RWPE2 (cell line): ENCODE measurements around the gene OR2Z1.

Experiments used
- ATAC-seq: fragments of 200-7000 bp; cut with Tn5 transposase; 3 replicates; pipeline ENCODE4 v1.9.1; 2021; ENCODE audit warnings: low read depth
- DNase-seq: peaks from one replicate; pipeline ENCODE4 v3.0.0-alpha.2; 2020; ENCODE audit warnings: low spot score
- H3K27ac ChIP-seq: fragments of 450-650 bp; 2 replicates; pipeline ENCODE4 v1.5.1; 2017; ENCODE audit warnings: mild to moderate bottlenecking; ENCODE audit not compliant: poor library complexity, severe bottlenecking
- H3K27me3 ChIP-seq: fragments of 250-450 bp; sonication (Bioruptor Pico); 2 replicates; pipeline ENCODE4 v1.5.1; 2021; ENCODE audit warnings: mild to moderate bottlenecking, moderate library complexity; ENCODE audit not compliant: insufficient read depth, poor library complexity, severe bottlenecking
- H3K36me3 ChIP-seq: fragments of 250-450 bp; sonication (Bioruptor Pico); 2 replicates; pipeline ENCODE4 v1.5.1; 2020; ENCODE audit warnings: low read depth, mild to moderate bottlenecking, moderate library complexity
- H3K4me1 ChIP-seq: fragments of 250-450 bp; sonication (Bioruptor Pico); 2 replicates; pipeline ENCODE4 v1.5.1; 2021; ENCODE audit warnings: mild to moderate bottlenecking, moderate library complexity; ENCODE audit not compliant: insufficient read depth, poor library complexity, severe bottlenecking
- H3K4me3 ChIP-seq: fragments of 250-450 bp; sonication (Bioruptor Pico); 2 replicates; pipeline ENCODE4 v1.5.1; 2021; ENCODE audit warnings: mild to moderate bottlenecking, moderate library complexity; ENCODE audit not compliant: severe bottlenecking
- H3K9me3 ChIP-seq: fragments of 250-450 bp; sonication (Bioruptor Pico); 2 replicates; pipeline ENCODE4 v1.5.1; 2021; ENCODE audit warnings: mild to moderate bottlenecking, moderate library complexity; ENCODE audit not compliant: severe bottlenecking
- CTCF ChIP-seq: fragments of 450-650 bp; IDR thresholded peaks from one replicate; pipeline ENCODE4 v1.5.1; 2017; ENCODE audit warnings: mild to moderate bottlenecking, moderate library complexity; ENCODE audit not compliant: poor library complexity, severe bottlenecking

The OR2Z1 gene

GRCh38 chr19:8684001-8684902 lies 37.2 kb upstream of the OR2Z1 start:
- H3K4me1 ChIP-seq: no peaks in the 10 kb centered on the region
- DNase-seq (no peak), ATAC-seq (no peak)
- TF ChIP-seq CTCF: no peak
- no peak overlapping the region for H3K27ac ChIP-seq
- no peaks in the 10 kb centered on the region for H3K27me3 ChIP-seq
- no peaks in the 10 kb centered on the region for H3K36me3 ChIP-seq
- H3K9me3 ChIP-seq: no peaks in the 10 kb centered on the region
- H3K4me3 ChIP-seq: no peak overlapping the region

- no peak overlapping the region for H3K4me3 ChIP-seq
- no peaks in the 10 kb centered on the region for H3K9me3 ChIP-seq
- H3K27ac ChIP-seq: no peak overlapping the region
- no peak for DNase-seq
- H3K36me3 ChIP-seq: no peaks in the 10 kb centered on the region
- H3K4me1 ChIP-seq: no peaks in the 10 kb centered on the region
- no peaks in the 10 kb centered on the region for H3K27me3 ChIP-seq
- TF ChIP-seq CTCF: no peak
- no peak for ATAC-seq
Observed at GRCh38 chr19:8686549-8686948, 34.9 kb upstream of the OR2Z1 start.

- Histone ChIP-seq H3K4me3 (no peak overlapping the region), H3K9me3 (no peaks in the 10 kb centered on the region), H3K4me1 (no peaks in the 10 kb centered on the region), H3K27me3 (no peaks in the 10 kb centered on the region), H3K36me3 (no peaks in the 10 kb centered on the region), H3K27ac (no peak overlapping the region)
- ATAC-seq (no peak), DNase-seq (no peak)
- TF ChIP-seq CTCF: no peak
Observed at GRCh38 chr19:8688930-8689329, 32.5 kb upstream of the OR2Z1 start.

GRCh38 chr19:8690753-8691539 lies 30.5 kb upstream of the OR2Z1 start:
- TF ChIP-seq CTCF: no peak
- ATAC-seq: no peak
- Histone ChIP-seq H3K4me1 (no peaks in the 10 kb centered on the region), H3K36me3 (no peaks in the 10 kb centered on the region), H3K9me3 (no peaks in the 10 kb centered on the region), H3K27me3 (no peaks in the 10 kb centered on the region), H3K4me3 (no peak overlapping the region), H3K27ac (no peak overlapping the region)
- no peak for DNase-seq
